KOPT-K1 (cell line): ENCODE measurements around the gene ZEB1.

Experiments used
- H3K27ac ChIP-seq: fragments of 200-600 bp; sonication (generic); 2 replicates; pipeline ENCODE4 v1.5.1; 2016; ENCODE audit warnings: antibody characterized with exemption, mild to moderate bottlenecking, low read depth, low read length; ENCODE audit not compliant: poor library complexity, severe bottlenecking
- H3K36me3 ChIP-seq: fragments of 200-600 bp; sonication (generic); 2 replicates; pipeline ENCODE4 v1.5.1; 2017; ENCODE audit warnings: antibody characterized with exemption, mild to moderate bottlenecking, low read length, moderate library complexity; ENCODE audit not compliant: insufficient read depth
- H3K9me3 ChIP-seq: fragments of 200-600 bp; sonication (generic); 2 replicates; pipeline ENCODE4 v1.5.1; 2017; ENCODE audit warnings: antibody characterized with exemption, low read length, mild to moderate bottlenecking; ENCODE audit not compliant: insufficient read depth, poor library complexity, severe bottlenecking

ZEB1 gene

DNA sequence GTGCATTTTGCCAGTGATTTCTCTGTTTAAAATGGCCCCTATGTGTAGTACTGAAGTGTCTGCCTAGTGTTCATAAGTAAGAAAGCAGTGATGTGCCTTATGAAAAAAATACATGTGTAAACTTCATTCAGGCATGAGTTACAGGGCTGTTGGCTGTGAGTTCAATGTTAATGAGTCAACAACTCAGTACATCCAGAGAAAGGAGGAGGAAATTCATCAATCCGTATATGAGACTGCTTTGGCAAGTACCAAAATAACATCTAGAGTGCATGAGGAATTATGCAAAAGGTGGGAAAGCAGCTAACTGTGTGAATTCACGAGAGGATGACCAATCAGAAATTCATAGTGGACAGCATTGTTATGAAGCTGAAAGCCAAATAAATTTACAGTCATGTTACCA is 255.6 kb downstream of the ZEB1 start:
- Histone ChIP-seq H3K27ac (no peak overlapping the region), H3K36me3 (no peaks in the 10 kb centered on the region), H3K9me3 (no peaks in the 10 kb centered on the region)

DNA sequence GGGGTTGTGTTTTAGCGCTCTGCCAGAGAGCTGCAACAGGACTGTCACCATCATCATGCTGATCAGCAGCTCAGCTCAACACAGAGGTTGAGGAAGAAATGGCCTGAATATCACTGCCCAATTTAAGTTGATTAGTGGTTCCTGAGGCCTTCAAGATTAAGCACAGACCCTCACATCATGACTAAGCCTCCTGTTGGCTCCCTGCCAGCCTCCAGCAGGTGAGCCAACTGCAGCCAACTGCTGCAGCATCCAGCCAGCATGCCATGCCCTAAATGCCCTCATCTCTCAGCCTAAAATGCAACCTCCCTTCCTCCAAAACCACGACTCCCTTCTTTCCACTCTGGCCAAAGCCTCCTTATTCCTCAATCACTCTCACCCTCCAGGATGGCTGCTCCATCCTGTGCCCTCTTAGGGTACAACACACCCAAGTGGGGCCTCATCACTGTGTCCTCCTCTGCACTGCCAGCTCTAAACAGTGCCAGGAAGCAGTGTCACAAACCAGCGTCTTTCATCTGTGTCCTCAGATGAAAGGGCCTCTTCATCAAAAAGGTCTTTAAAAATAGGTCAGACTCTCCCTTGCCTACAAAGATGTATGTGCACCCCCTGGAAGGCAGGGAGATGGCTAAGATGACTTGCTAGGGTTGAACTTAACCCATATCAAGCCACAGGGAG is 259.3 kb downstream of the ZEB1 start:
- no peaks in the 10 kb centered on the region for H3K36me3 ChIP-seq
- H3K9me3 ChIP-seq = no peaks in the 10 kb centered on the region
- peak overlapping the region; percentile 46 for H3K27ac ChIP-seq

DNA sequence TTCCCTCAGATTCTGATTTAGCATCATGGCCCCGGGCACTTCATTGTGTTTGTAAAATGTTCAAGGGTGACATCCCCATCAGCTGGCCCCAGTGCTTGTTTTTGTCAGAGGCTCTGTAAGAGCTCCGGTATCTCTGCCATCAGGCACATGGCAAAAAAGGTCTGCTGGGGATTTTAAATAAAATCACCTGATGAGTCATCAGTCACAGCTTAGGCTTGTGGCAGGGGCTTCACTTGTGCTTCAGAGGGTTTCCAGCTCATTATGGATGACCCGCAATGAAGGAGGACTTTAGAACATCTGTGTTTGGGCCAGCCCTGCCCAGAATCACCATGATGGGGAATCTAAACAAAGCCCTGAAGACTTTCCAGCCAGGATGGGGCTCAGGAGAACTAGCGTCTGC is 259.9 kb downstream of the ZEB1 start:
- Histone ChIP-seq H3K27ac (peak overlapping the region; percentile 46), H3K36me3 (no peaks in the 10 kb centered on the region), H3K9me3 (no peaks in the 10 kb centered on the region)
